ENCODE results near the gene HELZ. TPM values are rescaled to one million over a fixed set of nuclear protein-coding genes. Genes with fewer than 3 reads are reported as not detected.

Gene HELZ
- total RNA-seq, 2 donors from 2014 or later: 51.4 to 74.7 TPM

- Histone ChIP-seq H3K36me3 (ENCODE audit: control insufficient read depth, insufficient read depth, low read length) (peaks cover 38% of the 10 kb centered on the region), H3K4me1 (ENCODE audit: control insufficient read depth, insufficient read depth, low read length) (no peaks in the 10 kb centered on the region), H3K27me3 (ENCODE audit: control insufficient read depth, insufficient read depth, low read length, poor library complexity, severe bottlenecking) (no peaks in the 10 kb centered on the region), H3K9ac (ENCODE audit: extremely low read depth, low read length, poor library complexity, severe bottlenecking) (no peak overlapping the region), H3K27ac (ENCODE audit: low read depth, low read length) (no peak overlapping the region), H3K9me3 (ENCODE audit: control insufficient read depth, low read length) (no peaks in the 10 kb centered on the region), H3K4me3 (ENCODE audit: low read length) (no peak overlapping the region)
- H3K27me3 Mint-ChIP-seq (ENCODE audit: insufficient read depth): no peaks in the 10 kb centered on the region
- H3K36me3 Mint-ChIP-seq (ENCODE audit: low read depth): peaks cover 31% of the 10 kb centered on the region
- no peaks in the 10 kb centered on the region for H3K4me1 Mint-ChIP-seq
- 80% methylated on average over 1 of the region's 1 CpG; no CpG with 5 or more reads in 1 of the 2 experiments for WGBS, 2 experiments (ENCODE audit: insufficient coverage in 1 of 2, insufficient read length in 1 of 2)
- DNase-seq: no peak
- no peak overlapping the region for H3K4me3 Mint-ChIP-seq
- no peaks in the 10 kb centered on the region for H3K9me3 Mint-ChIP-seq
- TF ChIP-seq CTCF (conservative IDR thresholded peaks at IDR 0.05): no peak
- H3K27ac Mint-ChIP-seq: no peak overlapping the region
Observed at GRCh38 chr17:67183531-67183930, 61.5 kb downstream of the HELZ start.

GRCh38 chr17:67181825-67182224 lies 63.2 kb downstream of the HELZ start:
- 85 to 95% methylated on average over 2 to 3 of the region's 3 CpGs for WGBS, 2 experiments (ENCODE audit: insufficient coverage in 1 of 2, insufficient read length in 1 of 2)
- Mint-ChIP-seq H3K36me3 (ENCODE audit: low read depth) (peaks cover 38% of the 10 kb centered on the region), H3K27me3 (ENCODE audit: insufficient read depth) (no peaks in the 10 kb centered on the region)

GRCh38 chr17:67180275-67180674 lies 64.7 kb downstream of the HELZ start:
- H3K27me3 ChIP-seq (ENCODE audit: control insufficient read depth, insufficient read depth, low read length, poor library complexity, severe bottlenecking): no peaks in the 10 kb centered on the region
- H3K9me3 ChIP-seq (ENCODE audit: control insufficient read depth, low read length): no peaks in the 10 kb centered on the region
- H3K27ac Mint-ChIP-seq: no peak overlapping the region
- no peak for DNase-seq
- no peaks in the 10 kb centered on the region for H3K4me1 ChIP-seq (ENCODE audit: control insufficient read depth, insufficient read depth, low read length)
- no peak overlapping the region for H3K27ac ChIP-seq (ENCODE audit: low read depth, low read length)
- no peak overlapping the region for H3K4me3 ChIP-seq (ENCODE audit: low read length)
- H3K9me3 Mint-ChIP-seq: no peaks in the 10 kb centered on the region
- H3K9ac ChIP-seq (ENCODE audit: extremely low read depth, low read length, poor library complexity, severe bottlenecking): no peak overlapping the region
- WGBS, 2 experiments (ENCODE audit: insufficient coverage in 1 of 2, insufficient read length in 1 of 2): 94 to 97% methylated on average over 4 of the region's 5 CpGs
- no peak overlapping the region for H3K4me3 Mint-ChIP-seq
- H3K36me3 ChIP-seq (ENCODE audit: control insufficient read depth, insufficient read depth, low read length): peaks cover 43% of the 10 kb centered on the region
- TF ChIP-seq CTCF (conservative IDR thresholded peaks at IDR 0.05): no peak
- peaks cover 47% of the 10 kb centered on the region for H3K36me3 Mint-ChIP-seq (ENCODE audit: low read depth)
- H3K4me1 Mint-ChIP-seq: no peaks in the 10 kb centered on the region
- H3K27me3 Mint-ChIP-seq (ENCODE audit: insufficient read depth): no peaks in the 10 kb centered on the region

More at GRCh38 chr17:67181825-67182224, 63.2 kb downstream of the HELZ start:
- H3K4me1 Mint-ChIP-seq: no peaks in the 10 kb centered on the region
- Histone ChIP-seq H3K4me3 (ENCODE audit: low read length) (no peak overlapping the region), H3K36me3 (ENCODE audit: control insufficient read depth, insufficient read depth, low read length) (peaks cover 34% of the 10 kb centered on the region), H3K4me1 (ENCODE audit: control insufficient read depth, insufficient read depth, low read length) (no peaks in the 10 kb centered on the region), H3K9ac (ENCODE audit: extremely low read depth, low read length, poor library complexity, severe bottlenecking) (no peak overlapping the region), H3K9me3 (ENCODE audit: control insufficient read depth, low read length) (no peaks in the 10 kb centered on the region), H3K27me3 (ENCODE audit: control insufficient read depth, insufficient read depth, low read length, poor library complexity, severe bottlenecking) (no peaks in the 10 kb centered on the region), H3K27ac (ENCODE audit: low read depth, low read length) (no peak overlapping the region)
- no peak for DNase-seq
- no peaks in the 10 kb centered on the region for H3K9me3 Mint-ChIP-seq
- no peak overlapping the region for H3K27ac Mint-ChIP-seq
- no peak for TF ChIP-seq CTCF (conservative IDR thresholded peaks at IDR 0.05)
- H3K4me3 Mint-ChIP-seq: no peak overlapping the region

Data from endodermal cell (in vitro differentiated cells).